ENCODE data around the gene MTF2.
A peak's percentile ranks its signal among the peaks of the same experiment; 100 is the strongest.

MTF2 gene

DNA sequence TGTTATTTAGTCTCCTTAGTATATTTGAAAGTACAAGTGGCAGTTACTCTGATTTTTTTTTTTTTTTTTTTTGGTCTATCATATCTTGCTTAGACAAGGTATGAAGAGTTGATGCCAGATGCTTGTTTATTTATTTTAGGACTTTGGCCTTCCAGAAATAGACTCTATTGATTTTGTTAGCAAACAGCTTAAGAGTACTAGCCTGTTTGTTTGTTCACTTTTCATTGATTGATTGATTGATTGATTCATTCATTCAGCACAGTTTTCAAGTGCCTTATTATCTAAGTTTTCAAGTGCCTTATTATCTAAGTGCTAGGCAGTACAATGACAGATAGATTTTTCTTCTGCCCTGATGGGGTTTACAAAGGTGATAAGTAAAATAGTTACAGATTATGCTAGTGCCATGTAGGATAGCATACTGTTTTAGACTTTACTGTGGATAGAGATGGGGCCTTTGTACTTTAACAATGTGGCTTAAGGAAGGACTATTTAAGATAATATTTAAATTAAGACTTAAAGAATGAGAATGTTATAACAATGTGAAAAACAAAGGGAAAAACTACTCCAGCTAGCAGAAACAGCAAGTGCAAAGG lies 50.5 kb downstream of the MTF2 start:
- no peak for DNase-seq (ENCODE audit: low spot score in 2 of 2)
- H3K9me3 Mint-ChIP-seq = no peaks in the 10 kb centered on the region
- ATAC-seq (replicated peaks; ENCODE audit: extremely low read depth, poor library complexity, severe bottlenecking) = no peak
- no peaks in the 10 kb centered on the region for H3K4me1 Mint-ChIP-seq
- peaks cover 15% of the 10 kb centered on the region for H3K36me3 Mint-ChIP-seq (ENCODE audit: insufficient read depth)
- no peak overlapping the region for H3K27ac Mint-ChIP-seq (ENCODE audit: low read depth)
- no peak overlapping the region for H3K4me3 Mint-ChIP-seq
- H3K27me3 Mint-ChIP-seq = no peaks in the 10 kb centered on the region

GRCh38 chr1:93132638-93133037 lies 53.6 kb downstream of the MTF2 start:
- DNase-seq (ENCODE audit: low spot score in 2 of 2) (no peak), ATAC-seq (replicated peaks; ENCODE audit: extremely low read depth, poor library complexity, severe bottlenecking) (no peak)
- no peak overlapping the region for H3K27ac Mint-ChIP-seq (ENCODE audit: low read depth)
- peaks cover 23% of the 10 kb centered on the region for H3K36me3 Mint-ChIP-seq (ENCODE audit: insufficient read depth)
- H3K4me1 Mint-ChIP-seq = no peaks in the 10 kb centered on the region
- no peaks in the 10 kb centered on the region for H3K9me3 Mint-ChIP-seq
- no peak overlapping the region for H3K4me3 Mint-ChIP-seq
- no peaks in the 10 kb centered on the region for H3K27me3 Mint-ChIP-seq

DNA sequence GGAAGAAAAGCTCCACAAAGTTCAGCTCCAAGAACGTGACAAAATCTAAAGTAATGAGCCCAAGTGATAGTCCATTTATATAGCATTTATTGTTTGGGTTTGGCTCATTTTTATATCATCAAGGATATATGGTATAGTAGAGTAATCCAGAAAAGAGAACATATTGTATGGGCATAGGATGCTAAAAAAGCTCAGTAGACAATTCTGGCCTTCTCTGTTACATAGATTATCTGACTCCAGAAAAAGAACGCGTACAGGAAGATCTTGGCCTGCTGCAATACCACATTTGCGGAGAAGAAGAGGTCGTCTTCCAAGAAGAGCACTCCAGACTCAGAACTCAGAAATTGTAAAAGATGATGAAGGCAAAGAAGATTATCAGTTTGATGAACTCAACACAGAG lies 57.4 kb downstream of the MTF2 start:
- Mint-ChIP-seq H3K27ac (ENCODE audit: low read depth) (no peak overlapping the region), H3K27me3 (no peaks in the 10 kb centered on the region), H3K36me3 (ENCODE audit: insufficient read depth) (peaks cover 36% of the 10 kb centered on the region), H3K9me3 (no peaks in the 10 kb centered on the region), H3K4me3 (no peak overlapping the region), H3K4me1 (peaks cover 5% of the 10 kb centered on the region)
- ATAC-seq (replicated peaks; ENCODE audit: extremely low read depth, poor library complexity, severe bottlenecking) (no peak), DNase-seq (ENCODE audit: low spot score in 2 of 2) (no peak)

GRCh38 chr1:93137604-93138292 lies 58.7 kb downstream of the MTF2 start:
- H3K4me1 Mint-ChIP-seq = peaks cover 5% of the 10 kb centered on the region
- no peak overlapping the region for H3K27ac Mint-ChIP-seq (ENCODE audit: low read depth)
- no peaks in the 10 kb centered on the region for H3K27me3 Mint-ChIP-seq
- no peak overlapping the region for H3K4me3 Mint-ChIP-seq
- H3K9me3 Mint-ChIP-seq = no peaks in the 10 kb centered on the region
- DNase-seq (ENCODE audit: low spot score in 2 of 2) (no peak), ATAC-seq (replicated peaks; ENCODE audit: extremely low read depth, poor library complexity, severe bottlenecking) (no peak)
- peaks cover 36% of the 10 kb centered on the region for H3K36me3 Mint-ChIP-seq (ENCODE audit: insufficient read depth)

GRCh38 chr1:93140106-93140505 lies 61.0 kb downstream of the MTF2 start:
- H3K27ac Mint-ChIP-seq (ENCODE audit: low read depth) = no peak overlapping the region
- no peaks in the 10 kb centered on the region for H3K9me3 Mint-ChIP-seq
- H3K4me1 Mint-ChIP-seq = peaks cover 5% of the 10 kb centered on the region
- ATAC-seq (replicated peaks; ENCODE audit: extremely low read depth, poor library complexity, severe bottlenecking) = no peak
- no peak for DNase-seq (ENCODE audit: low spot score in 2 of 2)
- no peaks in the 10 kb centered on the region for H3K27me3 Mint-ChIP-seq
- no peak overlapping the region for H3K4me3 Mint-ChIP-seq
- peaks cover 25% of the 10 kb centered on the region for H3K36me3 Mint-ChIP-seq (ENCODE audit: insufficient read depth)

GRCh38 chr1:93142161-93142560 lies 63.1 kb downstream of the MTF2 start:
- no peak for ATAC-seq (replicated peaks; ENCODE audit: extremely low read depth, poor library complexity, severe bottlenecking)

DNA sequence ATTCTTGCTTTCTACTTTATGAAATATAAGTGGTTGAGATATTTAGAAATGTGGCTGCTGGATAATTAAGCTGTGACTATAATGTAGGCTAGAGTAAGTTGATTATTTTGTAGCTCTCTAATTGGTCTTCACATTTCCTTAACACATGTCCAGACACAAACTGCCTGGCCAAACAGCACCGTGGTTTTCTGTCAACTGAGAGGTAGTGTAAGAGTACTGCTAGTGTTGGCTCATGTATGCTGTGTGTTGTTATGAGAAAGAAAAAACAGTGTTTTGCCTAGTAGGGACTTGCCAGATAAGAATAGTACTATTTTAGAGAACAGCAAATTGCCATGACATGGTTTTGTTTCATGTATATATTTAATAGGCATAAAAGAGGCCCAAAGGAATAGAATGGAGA lies 64.1 kb downstream of the MTF2 start:
- no peak for ATAC-seq (replicated peaks; ENCODE audit: extremely low read depth, poor library complexity, severe bottlenecking)
- Mint-ChIP-seq H3K27me3 (no peaks in the 10 kb centered on the region), H3K4me3 (no peak overlapping the region), H3K27ac (ENCODE audit: low read depth) (no peak overlapping the region), H3K36me3 (ENCODE audit: insufficient read depth) (peaks cover 17% of the 10 kb centered on the region), H3K4me1 (peaks cover 11% of the 10 kb centered on the region), H3K9me3 (no peaks in the 10 kb centered on the region)
- DNase-seq (ENCODE audit: low spot score in 2 of 2) = no peak

More at GRCh38 chr1:93142161-93142560, 63.1 kb downstream of the MTF2 start:
- no peak overlapping the region for H3K4me3 Mint-ChIP-seq
- H3K36me3 Mint-ChIP-seq (ENCODE audit: insufficient read depth) = peaks cover 19% of the 10 kb centered on the region
- no peaks in the 10 kb centered on the region for H3K9me3 Mint-ChIP-seq
- peaks cover 7% of the 10 kb centered on the region for H3K4me1 Mint-ChIP-seq
- H3K27ac Mint-ChIP-seq (ENCODE audit: low read depth) = no peak overlapping the region
- no peaks in the 10 kb centered on the region for H3K27me3 Mint-ChIP-seq
- DNase-seq (ENCODE audit: low spot score in 2 of 2) = no peak

GRCh38 chr1:93143769-93144168 lies 64.7 kb downstream of the MTF2 start:
- ATAC-seq (replicated peaks; ENCODE audit: extremely low read depth, poor library complexity, severe bottlenecking) (no peak), DNase-seq (ENCODE audit: low spot score in 2 of 2) (no peak)
- no peaks in the 10 kb centered on the region for H3K27me3 Mint-ChIP-seq
- no peak overlapping the region for H3K27ac Mint-ChIP-seq (ENCODE audit: low read depth)
- H3K4me3 Mint-ChIP-seq = no peak overlapping the region
- peaks cover 16% of the 10 kb centered on the region for H3K36me3 Mint-ChIP-seq (ENCODE audit: insufficient read depth)
- no peaks in the 10 kb centered on the region for H3K9me3 Mint-ChIP-seq
- peaks cover 11% of the 10 kb centered on the region for H3K4me1 Mint-ChIP-seq

- no peak for DNase-seq (ENCODE audit: low spot score in 2 of 2)
- no peak overlapping the region for H3K4me3 Mint-ChIP-seq
- no peaks in the 10 kb centered on the region for H3K9me3 Mint-ChIP-seq
- H3K36me3 Mint-ChIP-seq (ENCODE audit: insufficient read depth) = peaks cover 29% of the 10 kb centered on the region
- H3K27me3 Mint-ChIP-seq = no peaks in the 10 kb centered on the region
- ATAC-seq (replicated peaks; ENCODE audit: extremely low read depth, poor library complexity, severe bottlenecking) = no peak
- peaks cover 12% of the 10 kb centered on the region for H3K4me1 Mint-ChIP-seq
- peak overlapping the region; percentile 38 for H3K27ac Mint-ChIP-seq (ENCODE audit: low read depth)
Measured at GRCh38 chr1:93148001-93148400, 68.9 kb downstream of the MTF2 start.

DNA sequence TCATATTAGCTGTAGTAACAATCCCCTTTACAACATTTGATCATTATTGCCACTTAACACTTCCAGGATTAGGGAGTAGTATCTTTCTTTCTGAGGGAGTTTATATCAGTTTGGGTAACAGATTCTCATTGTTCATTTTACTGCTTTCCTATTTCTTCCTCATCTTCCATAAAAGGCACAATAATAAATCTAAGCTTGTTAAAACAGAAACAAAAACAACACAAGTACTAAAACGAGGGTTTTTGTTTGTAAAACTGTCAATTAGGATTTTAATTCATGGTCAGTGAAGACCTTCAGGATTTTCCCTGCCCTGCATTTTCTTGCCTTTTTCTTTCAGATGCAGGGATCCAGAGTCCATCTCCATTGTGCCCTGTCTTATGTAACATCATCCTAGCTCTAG lies 71.6 kb downstream of the MTF2 start:
- Mint-ChIP-seq H3K36me3 (ENCODE audit: insufficient read depth) (peaks cover 40% of the 10 kb centered on the region), H3K27me3 (no peaks in the 10 kb centered on the region), H3K9me3 (no peaks in the 10 kb centered on the region), H3K27ac (ENCODE audit: low read depth) (no peak overlapping the region), H3K4me1 (peaks cover 12% of the 10 kb centered on the region), H3K4me3 (no peak overlapping the region)
- DNase-seq (ENCODE audit: low spot score in 2 of 2) (no peak), ATAC-seq (replicated peaks; ENCODE audit: extremely low read depth, poor library complexity, severe bottlenecking) (no peak)

DNA sequence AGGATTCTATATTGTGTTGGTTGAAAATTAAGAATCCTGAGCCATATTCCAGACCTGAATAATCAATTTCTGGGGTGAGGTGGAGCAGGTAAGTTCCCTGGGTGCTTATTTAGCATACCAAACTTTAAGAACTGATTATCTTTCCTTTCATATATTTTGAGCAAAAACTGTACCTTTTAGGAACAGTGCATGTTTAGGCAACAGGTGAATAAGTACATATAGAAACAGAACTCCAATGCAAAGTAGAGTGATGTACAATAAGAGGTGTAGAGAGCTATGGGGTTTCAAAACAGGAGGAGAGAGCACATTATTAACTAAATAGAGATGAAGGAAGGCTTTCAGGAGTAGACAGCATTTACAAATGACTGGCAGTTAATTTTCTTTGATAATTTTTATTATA lies 72.4 kb downstream of the MTF2 start:
- ATAC-seq (replicated peaks; ENCODE audit: extremely low read depth, poor library complexity, severe bottlenecking) (no peak), DNase-seq (ENCODE audit: low spot score in 2 of 2) (no peak)
- Mint-ChIP-seq H3K36me3 (ENCODE audit: insufficient read depth) (peaks cover 44% of the 10 kb centered on the region), H3K4me1 (peaks cover 12% of the 10 kb centered on the region), H3K27me3 (no peaks in the 10 kb centered on the region), H3K4me3 (no peak overlapping the region), H3K27ac (ENCODE audit: low read depth) (no peak overlapping the region), H3K9me3 (no peaks in the 10 kb centered on the region)

DNA sequence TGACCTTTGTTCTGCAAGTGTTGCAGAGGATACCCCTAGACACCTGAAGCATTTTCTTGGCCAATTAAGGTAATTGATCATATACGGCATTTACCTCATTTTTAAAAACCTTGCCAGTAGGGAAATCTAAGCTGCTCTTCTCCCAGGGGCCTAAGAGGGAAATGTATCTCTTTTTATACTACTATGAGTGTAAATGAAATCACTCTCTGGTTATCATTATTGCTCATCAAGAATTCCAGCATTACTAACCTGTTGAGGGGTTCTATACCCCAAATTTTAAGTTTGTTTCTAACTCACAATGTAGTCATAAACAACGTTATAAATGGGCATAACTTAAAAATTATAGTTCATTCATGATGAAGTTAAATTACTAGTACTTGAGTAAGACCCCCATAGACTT lies 73.8 kb downstream of the MTF2 start:
- Mint-ChIP-seq H3K4me1 (peaks cover 6% of the 10 kb centered on the region), H3K9me3 (no peaks in the 10 kb centered on the region), H3K27ac (ENCODE audit: low read depth) (peak overlapping the region; percentile 2), H3K36me3 (ENCODE audit: insufficient read depth) (peaks cover 53% of the 10 kb centered on the region), H3K27me3 (no peaks in the 10 kb centered on the region), H3K4me3 (no peak overlapping the region)
- DNase-seq (ENCODE audit: low spot score in 2 of 2) (no peak), ATAC-seq (replicated peaks; ENCODE audit: extremely low read depth, poor library complexity, severe bottlenecking) (no peak)

- no peaks in the 10 kb centered on the region for H3K27me3 Mint-ChIP-seq
- no peaks in the 10 kb centered on the region for H3K9me3 Mint-ChIP-seq
- H3K4me3 Mint-ChIP-seq = no peak overlapping the region
- no peak overlapping the region for H3K27ac Mint-ChIP-seq (ENCODE audit: low read depth)
- no peak for DNase-seq (ENCODE audit: low spot score in 2 of 2)
- peaks cover 6% of the 10 kb centered on the region for H3K4me1 Mint-ChIP-seq
- H3K36me3 Mint-ChIP-seq (ENCODE audit: insufficient read depth) = peaks cover 59% of the 10 kb centered on the region
- no peak for ATAC-seq (replicated peaks; ENCODE audit: extremely low read depth, poor library complexity, severe bottlenecking)
Measured at GRCh38 chr1:93154898-93155297, 75.8 kb downstream of the MTF2 start.
